Measurements from ENCODE around the gene AMMECR1L.

GRCh38 chr2:127841466-127842178, 44.1 kb downstream of the AMMECR1L start:
- TF ChIP-seq SUZ12 (IDR thresholded peaks at IDR 0.05) (no peak), SP1 (IDR thresholded peaks at IDR 0.05) (no peak), FOXK2 (IDR thresholded peaks at IDR 0.05) (no peak), BHLHE40 (IDR thresholded peaks at IDR 0.05; ENCODE audit: borderline replicate concordance) (no peak), ELF4 (IDR thresholded peaks at IDR 0.05) (no peak), NFRKB (IDR thresholded peaks at IDR 0.05) (no peak), TARDBP (IDR thresholded peaks at IDR 0.05) (no peak), ARNT (IDR thresholded peaks at IDR 0.05) (no peak), FOXM1 (IDR thresholded peaks at IDR 0.05; ENCODE audit: borderline replicate concordance) (no peak), L3MBTL2 (conservative IDR thresholded peaks at IDR 0.05) (no peak)

Measured in HEK293T (cell line).